Amniotic stem cell (primary cell): ENCODE results near the gene PUS10.
"Not testable (repeated sequence)": the region's sequence is repeated elsewhere in the genome, so short reads cannot be mapped to it uniquely, and the experiment has no call there.

Source experiments
- DNase-seq: peaks from one replicate; lab custom pipeline; 2025; lab: John Stamatoyannopoulos, UW

The PUS10 gene

GRCh38 chr2:60932954-60933353 is 85.1 kb downstream of the PUS10 start:
- DNase-seq: no peak

- DNase-seq: not testable (repeated sequence)
Measured at GRCh38 chr2:60932061-60932460, 86.0 kb downstream of the PUS10 start.

GRCh38 chr2:60926741-60927552 is 91.1 kb downstream of the PUS10 start:
- no peak for DNase-seq

GRCh38 chr2:60925994-60926740 is 91.9 kb downstream of the PUS10 start:
- DNase-seq: no peak

GRCh38 chr2:60907329-60907728 is 110.7 kb downstream of the PUS10 start:
- no peak for DNase-seq

- DNase-seq: no peak
Measured at GRCh38 chr2:60906395-60906794, 111.7 kb downstream of the PUS10 start.

- not testable (repeated sequence) for DNase-seq
Measured at GRCh38 chr2:60905867-60906266, 112.2 kb downstream of the PUS10 start.

- DNase-seq: not testable (repeated sequence)
Measured at GRCh38 chr2:60901296-60901695, 116.8 kb downstream of the PUS10 start.

- no peak for DNase-seq
Measured at GRCh38 chr2:60899892-60900249, 118.2 kb downstream of the PUS10 start.

GRCh38 chr2:60899230-60899891 is 118.7 kb downstream of the PUS10 start:
- no peak for DNase-seq

GRCh38 chr2:60898567-60898966 is 119.5 kb downstream of the PUS10 start:
- no peak for DNase-seq
